GM13977 (cell line): ENCODE results near the gene CDH4.

ENCODE experiments used
- DNase-seq: peaks from one replicate; pipeline ENCODE4 v3.0.0; 2012; ENCODE audit warnings: low spot score
- CTCF ChIP-seq: IDR thresholded peaks from 2 replicates; pipeline ENCODE4 v1.5.1; 2012; ENCODE audit warnings: mild to moderate bottlenecking, control low read depth; ENCODE audit not compliant: insufficient read depth; ENCODE audit errors: extremely low read depth, missing control alignments
- in situ Hi-C: fragments of 300-500 bp; cut with MboI; formaldehyde crosslinking; loops from one replicate; pipeline ENCODE4 v1.12.0; 2022; ENCODE audit warnings: low sequenced_read_pairs, low pct_unique_long_range_greater_than_20kb, mixed read lengths, inconsistent platforms; ENCODE audit not compliant: unreplicated experiment

CDH4 gene

DNA sequence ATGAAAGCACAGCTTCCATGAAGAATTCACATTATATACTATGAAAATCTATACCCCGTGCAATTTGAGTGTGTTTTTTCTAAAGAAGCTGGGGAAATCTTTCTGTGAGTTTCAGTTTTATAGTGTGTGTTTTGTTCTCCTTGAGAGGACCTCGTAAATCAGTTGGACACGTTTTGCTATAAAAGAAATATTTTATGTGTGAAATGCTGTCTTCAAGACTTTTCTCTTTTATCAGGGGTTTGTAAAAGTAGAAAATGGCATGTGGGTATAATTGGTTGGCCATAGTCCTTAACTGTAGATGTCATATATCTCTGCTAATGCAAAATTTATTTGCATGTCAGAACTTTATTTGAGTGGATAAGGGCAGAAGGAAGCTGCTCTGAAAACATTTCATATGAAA, 186.2 kb downstream of the CDH4 start:
- in situ Hi-C loops: no loop called here
- no peak for DNase-seq
- TF ChIP-seq CTCF: no peak

DNA sequence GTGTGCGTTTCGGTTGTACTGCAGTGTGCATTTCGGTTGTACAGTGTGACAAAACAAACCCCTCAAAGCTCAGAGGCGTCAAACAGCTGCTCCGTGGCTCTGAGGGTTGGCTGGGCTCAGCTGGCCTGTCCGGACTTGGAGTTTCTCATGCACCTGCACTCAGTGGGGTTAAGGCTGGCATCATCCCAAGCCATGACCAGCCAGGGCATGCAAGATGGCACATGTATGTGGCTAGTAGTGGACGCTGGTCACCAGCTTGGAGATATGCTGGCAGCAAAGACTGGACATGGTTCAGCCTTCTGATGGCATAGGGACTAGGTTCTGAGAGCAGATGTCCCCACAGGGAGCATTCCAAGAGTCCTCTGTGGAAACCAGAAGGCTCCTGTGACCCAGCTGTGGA, 187.2 kb downstream of the CDH4 start:
- TF ChIP-seq CTCF: no peak
- in situ Hi-C loops: no loop called here
- no peak for DNase-seq

DNA sequence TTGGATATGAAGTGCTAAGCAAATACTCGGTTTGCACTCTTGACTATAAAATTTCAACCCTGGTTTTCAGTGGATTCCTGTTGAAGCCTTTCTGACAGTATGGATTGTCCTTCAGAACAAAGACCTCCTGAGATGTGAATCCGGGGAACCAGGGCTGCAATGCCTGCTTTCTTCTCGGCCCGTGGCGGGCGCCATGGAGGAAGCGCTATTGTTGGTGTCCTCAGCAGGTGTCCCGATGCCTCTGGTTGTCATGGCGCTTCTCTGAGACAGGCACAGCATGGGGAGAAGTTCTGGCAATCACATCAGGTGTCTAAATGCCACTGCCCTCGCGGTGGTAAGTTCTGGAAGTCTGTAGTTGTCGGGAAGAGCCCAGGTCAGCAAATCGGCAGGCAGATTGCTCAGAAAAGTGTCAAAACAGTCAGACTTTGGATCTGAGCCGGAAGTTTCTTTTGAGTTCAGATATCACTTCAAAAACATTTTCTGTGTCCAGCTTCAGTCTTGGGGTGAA, 188.5 kb downstream of the CDH4 start:
- TF ChIP-seq CTCF: no peak
- in situ Hi-C loops: no loop called here
- no peak for DNase-seq

GRCh38 chr20:61441537-61441936, 189.5 kb downstream of the CDH4 start:
- DNase-seq: no peak
- in situ Hi-C loops: no loop called here
- TF ChIP-seq CTCF: no peak

- in situ Hi-C loops: no loop called here
- no peak for DNase-seq
- no peak for TF ChIP-seq CTCF
Observed at GRCh38 chr20:61442075-61442670, 190.1 kb downstream of the CDH4 start.

GRCh38 chr20:61442718-61443117, 190.7 kb downstream of the CDH4 start:
- in situ Hi-C loops: no loop called here

More at GRCh38 chr20:61442718-61443117, 190.7 kb downstream of the CDH4 start:
- no peak for DNase-seq
- TF ChIP-seq CTCF: no peak
